ENCODE measurements around the gene SPTBN5.

- TF ChIP-seq, protein P1, sequence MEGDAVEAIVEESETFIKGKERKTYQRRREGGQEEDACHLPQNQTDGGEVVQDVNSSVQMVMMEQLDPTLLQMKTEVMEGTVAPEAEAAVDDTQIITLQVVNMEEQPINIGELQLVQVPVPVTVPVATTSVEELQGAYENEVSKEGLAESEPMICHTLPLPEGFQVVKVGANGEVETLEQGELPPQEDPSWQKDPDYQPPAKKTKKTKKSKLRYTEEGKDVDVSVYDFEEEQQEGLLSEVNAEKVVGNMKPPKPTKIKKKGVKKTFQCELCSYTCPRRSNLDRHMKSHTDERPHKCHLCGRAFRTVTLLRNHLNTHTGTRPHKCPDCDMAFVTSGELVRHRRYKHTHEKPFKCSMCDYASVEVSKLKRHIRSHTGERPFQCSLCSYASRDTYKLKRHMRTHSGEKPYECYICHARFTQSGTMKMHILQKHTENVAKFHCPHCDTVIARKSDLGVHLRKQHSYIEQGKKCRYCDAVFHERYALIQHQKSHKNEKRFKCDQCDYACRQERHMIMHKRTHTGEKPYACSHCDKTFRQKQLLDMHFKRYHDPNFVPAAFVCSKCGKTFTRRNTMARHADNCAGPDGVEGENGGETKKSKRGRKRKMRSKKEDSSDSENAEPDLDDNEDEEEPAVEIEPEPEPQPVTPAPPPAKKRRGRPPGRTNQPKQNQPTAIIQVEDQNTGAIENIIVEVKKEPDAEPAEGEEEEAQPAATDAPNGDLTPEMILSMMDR (conservative IDR thresholded peaks at IDR 0.05; ENCODE audit: low read length) = no peak
- no peak for TF ChIP-seq EZH2phosphoT487 (IDR thresholded peaks at IDR 0.05; ENCODE audit: borderline replicate concordance, low read depth, low read length)
These were observed 42.0 kb downstream of the SPTBN5 start for GRCh38 chr15:41851755-41852370.
